ENCODE results near the gene NPM1.

Gene NPM1

GRCh38 chr5:171453988-171454387 lies 66.3 kb downstream of the NPM1 start:
- no peak for DNase-seq

GRCh38 chr5:171454549-171454948 lies 66.9 kb downstream of the NPM1 start:
- DNase-seq, result no peak

- no peak for DNase-seq
These were observed 67.9 kb downstream of the NPM1 start for GRCh38 chr5:171455522-171455921.

- no peak for DNase-seq
These were observed 69.7 kb downstream of the NPM1 start for GRCh38 chr5:171457208-171457981.

GRCh38 chr5:171459839-171460238 lies 72.2 kb downstream of the NPM1 start:
- no peak for DNase-seq
